Measurements from ENCODE around the gene MYCBP2.
A peak's percentile ranks its signal among the peaks of the same experiment; 100 is the strongest.
"Not testable (repeated sequence)": the region's sequence is repeated elsewhere in the genome, so short reads cannot be mapped to it uniquely, and the experiment has no call there.

Gene MYCBP2

GRCh38 chr13:77326905-77327604, at the start of gene MYCBP2:
Gene MYCBP2 (minus strand): TSS chr13:77327094. CDS start chr13:77326775, 319 bp downstream.
- peak; percentile 96 to 97 for DNase-seq

GRCh38 chr13:77375560-77376108, 48.7 kb upstream of the MYCBP2 start:
- no peak for DNase-seq

- DNase-seq: peak; percentile 42 to 54
These were observed 47.9 kb upstream of the MYCBP2 start for GRCh38 chr13:77374786-77375185.

- no peak for DNase-seq
These were observed 47.4 kb upstream of the MYCBP2 start for GRCh38 chr13:77374339-77374738.

- no peak for DNase-seq
These were observed 46.6 kb upstream of the MYCBP2 start for GRCh38 chr13:77373502-77373901.

GRCh38 chr13:77372275-77372674, 45.4 kb upstream of the MYCBP2 start:
- no peak for DNase-seq

GRCh38 chr13:77370888-77371287, 44.0 kb upstream of the MYCBP2 start:
- no peak for DNase-seq

GRCh38 chr13:77362166-77362565, 35.3 kb upstream of the MYCBP2 start:
- DNase-seq: no peak

- no peak for DNase-seq
These were observed 33.3 kb upstream of the MYCBP2 start for GRCh38 chr13:77360032-77360685.

- DNase-seq: no peak
These were observed 32.3 kb upstream of the MYCBP2 start for GRCh38 chr13:77359171-77359570.

- no peak for DNase-seq
These were observed 31.1 kb upstream of the MYCBP2 start for GRCh38 chr13:77358001-77358400.

GRCh38 chr13:77356155-77356554, 29.3 kb upstream of the MYCBP2 start:
- no peak for DNase-seq

- DNase-seq: peak; percentile 85 to 87
These were observed 27.1 kb upstream of the MYCBP2 start for GRCh38 chr13:77353995-77354394.

- no peak for DNase-seq
These were observed 24.4 kb upstream of the MYCBP2 start for GRCh38 chr13:77351315-77351714.

- DNase-seq: no peak
These were observed 23.9 kb upstream of the MYCBP2 start for GRCh38 chr13:77350811-77351210.

GRCh38 chr13:77349365-77349764, 22.5 kb upstream of the MYCBP2 start:
- no peak for DNase-seq

GRCh38 chr13:77347351-77347750, 20.5 kb upstream of the MYCBP2 start:
- DNase-seq: not testable (repeated sequence)

- DNase-seq: peak in 1 of 2 experiments; percentile 18
These were observed 18.4 kb upstream of the MYCBP2 start for GRCh38 chr13:77345150-77345780.

- DNase-seq: no peak
These were observed 16.9 kb upstream of the MYCBP2 start for GRCh38 chr13:77343841-77344240.

- DNase-seq: no peak
These were observed 12.5 kb upstream of the MYCBP2 start for GRCh38 chr13:77339408-77339807.

GRCh38 chr13:77338961-77339401, 12.1 kb upstream of the MYCBP2 start:
- DNase-seq: peak; percentile 21 to 41

GRCh38 chr13:77338329-77338728, 11.4 kb upstream of the MYCBP2 start:
- DNase-seq: no peak

GRCh38 chr13:77337159-77337558, 10.3 kb upstream of the MYCBP2 start:
- no peak for DNase-seq

GRCh38 chr13:77335543-77335942, 8.6 kb upstream of the MYCBP2 start:
- DNase-seq: no peak

Data from Kasumi-1 (cell line).